IPS-NIHi7 (cell line): ENCODE results near the gene RTN4IP1.

Source experiments
- DNase-seq: peaks from one replicate; pipeline ENCODE4 v3.0.0; 2012; ENCODE audit warnings: mixed read lengths; ENCODE audit errors: extremely low spot score

RTN4IP1 gene

GRCh38 chr6:106547601-106548453 lies 81.5 kb downstream of the RTN4IP1 start:
- peak; percentile 27 for DNase-seq

DNA sequence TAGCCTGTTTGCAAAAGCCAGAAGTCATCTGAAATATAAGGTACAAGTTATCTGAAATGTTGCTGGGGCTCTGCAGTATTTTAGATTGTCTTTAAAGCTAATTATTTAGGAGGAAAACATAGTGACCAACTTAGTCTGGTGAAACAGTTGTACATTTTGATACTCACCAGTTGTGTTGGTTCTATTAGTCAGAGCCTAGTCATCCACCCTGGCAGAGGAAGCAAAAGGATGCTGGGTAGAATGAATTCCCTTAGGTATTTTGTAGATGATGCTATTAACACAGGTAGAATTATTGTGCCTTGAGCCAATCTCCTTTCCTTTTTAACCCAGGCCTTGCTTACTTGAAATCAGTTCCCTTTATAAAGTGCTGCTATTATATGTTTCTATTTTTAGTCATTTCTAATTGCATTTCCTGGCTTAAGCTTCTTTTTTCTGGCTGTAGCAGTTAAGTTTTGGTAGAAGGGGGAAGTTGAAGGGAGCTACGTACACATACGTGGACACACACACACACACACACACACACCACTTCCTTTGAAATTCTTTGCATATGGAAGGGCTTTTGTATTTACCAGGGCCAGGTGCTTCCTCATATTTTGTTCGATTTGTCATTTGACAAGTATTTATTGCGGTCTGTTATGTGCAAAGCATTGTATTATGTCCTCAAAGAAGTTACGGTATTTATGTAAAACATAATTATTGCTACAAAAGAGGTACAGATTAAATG lies 82.4 kb downstream of the RTN4IP1 start:
- DNase-seq, result no peak

DNA sequence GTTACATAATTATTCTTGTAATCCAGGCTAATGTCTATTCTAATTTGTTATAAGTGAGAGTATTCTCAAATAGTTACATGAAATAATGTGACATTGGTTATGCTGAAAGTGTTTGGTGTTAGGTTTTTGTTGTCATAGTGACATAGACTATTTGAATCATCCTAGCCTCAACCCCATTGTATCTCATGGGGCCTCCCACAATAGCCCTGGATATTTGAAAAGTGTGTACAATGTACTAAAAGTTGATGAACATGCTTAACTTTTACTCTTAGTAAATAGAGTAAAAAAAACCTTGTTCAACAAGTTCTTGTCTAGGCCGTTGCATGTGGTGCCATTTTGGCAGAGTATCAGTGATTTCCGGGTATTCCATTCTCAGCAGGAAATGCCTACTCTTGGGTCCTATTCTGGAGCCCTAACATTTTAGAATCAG lies 83.0 kb downstream of the RTN4IP1 start:
- no peak for DNase-seq

DNA sequence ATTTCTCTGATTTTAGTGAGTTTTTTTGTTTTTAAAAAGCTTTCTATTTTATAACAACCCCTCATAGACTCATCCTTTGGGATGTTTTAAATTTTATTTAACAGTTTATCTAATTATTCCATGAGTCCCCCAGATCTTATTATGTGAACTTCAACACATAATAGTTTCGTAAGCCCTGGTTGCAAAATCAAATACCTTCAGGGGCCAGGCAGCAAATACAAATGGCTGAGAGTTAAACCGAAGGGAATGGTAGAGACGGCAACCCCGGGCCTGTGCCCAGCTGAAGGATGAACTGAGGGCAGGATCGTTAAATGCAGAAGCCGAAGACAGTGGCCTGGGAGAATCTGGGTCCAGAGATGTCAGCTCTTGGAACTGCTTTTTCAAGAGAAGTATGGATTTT lies 88.4 kb downstream of the RTN4IP1 start:
- no peak for DNase-seq

GRCh38 chr6:106540432-106540831 lies 88.9 kb downstream of the RTN4IP1 start:
- no peak for DNase-seq

GRCh38 chr6:106539936-106540335 lies 89.4 kb downstream of the RTN4IP1 start:
- no peak for DNase-seq

DNA sequence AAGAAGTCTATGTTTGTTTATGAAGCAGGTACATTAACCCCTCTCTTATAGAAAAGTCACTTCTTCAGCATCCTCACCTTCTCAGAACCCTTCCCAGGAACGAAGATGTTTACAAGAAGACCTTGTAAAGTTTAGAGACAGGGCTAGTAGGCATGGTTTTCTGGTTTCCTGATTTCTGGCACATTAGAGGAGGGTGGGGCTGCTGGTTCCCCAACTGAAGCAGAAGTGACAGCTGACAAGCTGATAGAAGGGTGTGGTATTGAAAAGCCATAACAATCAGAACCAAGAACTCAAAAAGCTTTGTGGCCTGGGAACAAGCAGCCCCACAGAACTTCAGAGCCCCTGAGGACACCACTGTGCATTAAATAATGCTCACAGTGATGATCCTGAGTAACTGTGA lies 91.2 kb downstream of the RTN4IP1 start:
- DNase-seq, result no peak

DNA sequence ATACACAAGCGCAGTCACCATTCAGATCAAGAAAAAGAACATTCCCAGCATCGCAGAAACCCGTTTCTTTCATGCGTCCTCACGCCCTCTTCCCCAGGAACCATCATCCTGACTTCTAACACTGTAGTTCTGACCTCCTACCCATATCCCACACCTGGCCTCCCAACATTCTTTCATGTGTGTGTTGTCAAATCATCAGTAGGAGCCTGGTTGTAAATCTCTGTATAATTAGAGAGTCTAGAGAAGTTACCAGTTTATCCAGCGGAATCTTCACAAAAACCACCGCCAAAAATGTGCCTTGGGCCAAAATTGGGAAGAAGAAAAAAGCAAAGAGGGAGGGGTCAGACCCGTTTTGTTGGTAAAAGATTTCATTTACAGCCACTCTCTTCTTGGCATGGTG lies 91.6 kb downstream of the RTN4IP1 start:
- no peak for DNase-seq

DNA sequence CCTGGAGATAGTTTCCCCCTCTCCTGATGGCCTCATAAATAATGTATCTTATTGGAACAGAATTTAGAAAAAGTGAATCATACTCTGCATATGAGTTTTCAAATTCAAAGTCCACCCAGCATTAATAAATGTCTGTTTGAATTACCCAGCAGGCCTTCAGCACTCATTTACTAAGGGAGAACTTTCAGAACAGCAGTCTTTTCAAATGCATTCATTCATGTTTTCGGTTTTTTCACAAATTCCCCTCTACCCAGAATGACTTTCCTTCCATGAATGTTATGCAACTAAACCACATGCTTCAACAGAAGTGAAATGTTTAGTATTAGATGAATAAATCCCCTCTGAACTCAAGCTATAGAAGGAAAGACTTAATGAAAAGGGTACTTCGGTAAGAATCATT lies 92.4 kb downstream of the RTN4IP1 start:
- no peak for DNase-seq

DNA sequence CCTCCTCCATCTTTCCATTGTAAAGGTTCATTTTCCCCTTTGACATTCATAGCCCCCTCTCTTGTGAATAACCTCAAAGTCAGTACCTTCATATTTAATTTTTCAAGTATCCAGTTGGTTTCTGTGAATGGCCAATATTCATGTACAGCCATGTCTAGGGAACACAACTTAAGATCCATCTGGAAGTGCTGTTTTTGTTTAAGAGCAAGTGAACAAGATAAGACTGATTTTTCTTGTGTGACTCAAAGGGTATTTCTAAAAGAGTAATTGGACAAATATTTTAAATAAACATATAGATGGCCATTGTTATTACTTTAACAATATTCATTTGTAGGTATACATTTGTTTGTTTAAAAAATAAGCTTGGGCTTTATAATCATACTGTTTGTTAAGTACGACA lies 92.9 kb downstream of the RTN4IP1 start:
- no peak for DNase-seq

DNA sequence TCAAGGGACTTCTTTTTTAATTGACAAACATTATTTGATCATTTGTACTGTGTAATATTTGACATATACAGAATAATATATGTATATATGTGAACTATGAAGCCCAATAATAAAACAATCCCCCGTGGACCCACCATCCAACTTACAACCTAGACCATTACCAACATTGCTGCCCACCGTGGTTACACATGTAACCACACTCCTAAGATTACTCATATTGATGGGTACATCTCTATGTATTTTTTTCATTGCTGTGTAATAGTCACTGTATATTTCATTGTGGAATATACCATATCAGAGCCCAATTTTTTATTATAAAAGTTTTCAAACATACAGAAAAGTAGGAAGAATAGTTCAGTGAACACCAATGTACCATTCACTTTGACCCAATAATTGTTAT lies 94.3 kb downstream of the RTN4IP1 start:
- no peak for DNase-seq

DNA sequence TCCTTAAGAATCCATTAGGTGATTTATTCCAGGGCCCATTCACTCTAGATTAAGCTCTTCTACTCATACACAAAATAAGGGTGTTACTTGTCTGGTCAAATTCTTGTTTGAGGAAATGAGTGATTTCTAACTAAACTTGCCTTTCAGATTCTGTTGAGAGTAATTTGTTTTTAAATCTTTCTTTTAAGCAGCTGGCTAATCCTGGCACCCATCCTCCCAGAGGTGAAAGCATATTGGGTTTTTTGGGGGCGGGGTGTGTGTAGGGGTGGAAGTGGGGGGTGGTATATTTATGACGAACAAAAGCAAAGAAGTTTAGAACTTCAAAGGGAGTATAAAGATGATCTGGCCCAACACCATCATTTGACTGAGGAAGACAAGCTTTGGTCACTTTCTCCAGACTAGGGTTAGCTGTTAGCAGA lies 94.7 kb downstream of the RTN4IP1 start:
- DNase-seq, result no peak

DNA sequence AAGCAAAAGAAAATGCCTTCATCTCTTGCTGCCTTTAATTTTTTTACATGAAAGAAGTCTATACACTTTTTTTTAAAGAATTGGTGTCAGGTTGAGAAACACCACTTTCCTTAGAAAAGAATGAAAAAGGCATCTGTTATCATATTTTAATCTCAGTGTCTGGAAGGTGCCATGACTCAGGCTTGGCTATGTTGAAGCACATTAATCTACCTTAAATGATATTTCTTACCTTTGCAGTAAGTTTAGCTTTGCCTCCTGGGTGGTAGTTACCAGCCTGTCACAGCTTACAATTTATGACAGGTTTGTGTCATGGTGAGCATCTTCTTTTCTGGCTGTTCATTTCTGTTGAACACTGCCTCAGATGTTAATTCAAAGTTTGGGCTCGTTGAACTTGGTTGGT lies 95.3 kb downstream of the RTN4IP1 start:
- DNase-seq, result no peak

DNA sequence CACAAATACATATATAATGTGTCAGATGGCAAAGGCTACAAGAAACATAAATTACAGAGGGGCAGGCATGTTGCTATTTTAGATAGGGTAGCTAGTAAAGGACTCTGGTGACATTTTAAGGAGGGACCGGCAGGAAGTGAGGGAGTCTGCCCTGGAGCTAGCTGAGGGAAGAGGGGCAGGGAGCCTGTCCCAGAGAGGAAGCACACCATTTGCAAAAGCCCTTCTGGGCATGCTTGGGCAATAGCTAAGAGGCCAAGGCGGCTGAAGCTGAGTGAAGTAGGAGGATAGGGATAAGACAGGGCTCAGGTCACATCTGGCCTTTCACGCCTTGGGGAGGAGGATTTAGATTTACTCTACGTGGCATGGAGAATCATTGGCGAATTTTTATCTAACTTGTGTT lies 96.2 kb downstream of the RTN4IP1 start:
- DNase-seq, result no peak

GRCh38 chr6:106530502-106530901 lies 98.8 kb downstream of the RTN4IP1 start:
- no peak for DNase-seq

GRCh38 chr6:106530026-106530425 lies 99.3 kb downstream of the RTN4IP1 start:
- no peak for DNase-seq

DNA sequence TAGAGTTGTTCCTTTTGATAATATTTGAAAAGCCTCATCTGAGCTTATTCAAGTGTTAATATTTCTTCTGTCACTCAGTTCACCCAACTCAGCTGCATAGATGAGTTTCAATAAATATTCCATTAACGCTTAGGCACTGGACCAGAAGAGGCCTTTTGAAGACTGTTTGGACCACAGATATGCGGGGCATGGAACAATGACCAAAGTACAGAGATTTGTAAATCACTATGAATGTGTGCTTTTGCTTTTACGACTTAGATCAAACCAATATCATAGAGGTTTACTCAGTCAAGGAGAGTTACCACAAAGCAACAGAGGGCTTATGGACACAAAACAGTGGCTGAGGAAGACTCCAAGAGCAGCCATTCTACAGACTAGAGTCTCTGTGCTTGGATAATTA lies 99.9 kb downstream of the RTN4IP1 start:
- no peak for DNase-seq

DNA sequence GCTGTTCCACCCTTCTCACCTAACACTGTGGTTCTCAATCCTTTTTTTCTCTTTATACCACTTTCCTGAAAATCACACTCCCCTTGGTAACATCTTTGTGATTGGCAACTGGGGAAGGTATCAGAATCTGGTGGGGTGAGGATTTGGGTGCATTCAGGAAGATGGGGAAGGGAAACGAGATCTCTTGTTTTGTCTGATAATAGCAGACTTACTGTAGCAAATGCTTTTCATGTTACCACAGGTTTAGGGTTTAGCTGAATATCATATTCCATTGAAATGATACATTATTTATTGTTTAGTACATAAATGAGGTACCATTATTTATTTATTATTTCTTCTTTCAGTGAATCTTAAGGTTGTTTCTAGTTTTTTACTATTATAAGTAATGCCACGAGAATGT lies 100.8 kb downstream of the RTN4IP1 start:
- DNase-seq, result no peak

DNA sequence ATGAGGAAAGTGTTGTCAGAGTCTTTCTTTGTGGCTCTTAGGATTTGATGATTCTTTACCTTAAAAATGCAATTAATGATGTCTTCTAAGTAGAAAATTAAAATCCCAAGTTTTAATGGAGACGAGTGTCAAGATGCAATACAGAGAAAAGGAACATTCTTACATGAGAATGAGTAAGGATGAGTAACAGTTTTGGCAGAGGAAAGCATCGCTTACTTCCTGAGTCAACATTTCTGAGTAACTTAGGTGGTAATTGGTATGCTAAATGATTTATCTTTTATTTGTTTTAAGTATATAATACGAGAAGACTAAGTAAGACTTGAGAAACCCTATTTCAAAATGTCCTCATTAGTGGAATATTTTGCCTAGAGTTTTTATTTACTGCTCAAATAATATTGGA lies 101.3 kb downstream of the RTN4IP1 start:
- no peak for DNase-seq

DNA sequence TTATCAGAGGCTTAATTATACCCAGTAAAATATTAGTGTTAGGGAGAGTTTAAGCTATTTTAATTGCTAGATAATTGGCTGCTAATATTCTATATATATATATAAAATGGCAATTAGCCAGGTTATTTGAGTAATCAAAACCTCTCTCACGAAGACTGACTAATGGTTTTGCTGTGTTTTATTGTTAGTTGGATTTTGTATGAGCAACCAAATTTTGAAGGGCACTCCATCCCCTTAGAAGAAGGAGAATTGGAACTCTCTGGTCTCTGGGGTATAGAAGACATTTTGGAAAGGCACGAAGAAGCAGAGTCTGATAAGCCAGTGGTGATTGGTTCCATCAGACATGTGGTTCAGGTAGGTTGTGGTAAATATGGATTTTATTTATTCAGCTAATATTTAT lies 102.2 kb downstream of the RTN4IP1 start:
- DNase-seq, result no peak

DNA sequence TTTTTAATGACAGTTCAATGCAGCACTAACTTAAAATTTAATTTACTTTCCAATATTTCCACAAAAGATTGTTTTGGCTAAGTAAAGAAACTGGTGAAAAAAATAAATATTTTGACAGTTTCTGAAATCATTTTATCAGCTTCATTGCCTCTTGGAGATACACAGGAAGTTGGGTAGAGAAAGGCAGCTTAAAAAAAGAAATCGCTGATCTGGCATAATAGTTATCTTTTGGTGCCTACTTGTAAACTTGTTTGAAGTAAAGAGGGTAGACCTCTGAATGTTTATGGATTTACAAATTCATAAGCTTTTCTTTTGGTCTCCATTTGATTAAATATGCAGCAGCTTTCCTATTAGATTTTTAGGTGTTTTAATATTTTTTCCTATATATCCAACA lies 103.4 kb downstream of the RTN4IP1 start:
- DNase-seq, result no peak

DNA sequence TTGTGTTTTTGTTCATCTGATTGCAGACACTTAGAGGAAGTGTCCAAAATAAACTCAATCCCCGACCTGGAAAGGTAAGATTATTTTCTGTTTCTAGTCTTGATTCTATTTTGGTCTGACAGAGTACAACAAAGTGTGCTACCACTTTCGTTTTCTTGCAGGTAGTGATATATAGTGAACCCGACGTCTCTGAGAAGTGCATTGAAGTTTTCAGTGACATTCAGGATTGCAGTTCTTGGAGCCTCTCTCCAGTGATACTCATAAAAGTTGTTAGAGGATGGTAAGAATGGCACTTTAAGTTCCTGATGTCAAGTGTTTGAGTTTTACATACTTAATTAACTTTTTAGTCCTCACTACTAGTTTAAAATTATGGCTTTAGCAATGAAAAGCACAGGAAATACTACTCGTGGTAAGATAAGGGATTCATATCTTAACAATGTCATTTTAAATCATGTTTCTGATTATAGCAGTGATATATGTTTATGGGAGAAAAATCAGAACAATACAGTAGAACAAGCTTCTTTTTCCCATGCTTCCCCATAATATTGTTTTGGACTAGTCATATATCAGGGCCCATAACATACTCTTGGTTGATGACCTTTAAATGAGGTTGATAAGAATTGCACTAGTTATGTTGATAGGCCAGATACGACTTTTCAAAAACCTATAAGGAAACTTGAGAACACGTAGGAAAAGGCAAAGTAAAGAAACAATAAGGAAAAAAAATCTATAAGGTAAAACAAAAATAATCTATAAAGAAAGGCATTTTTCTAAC lies 104.0 kb downstream of the RTN4IP1 start:
- DNase-seq, result no peak
